GM12874 (cell line): ENCODE data around the gene ATE1.

Experiments used
- CTCF ChIP-seq: IDR thresholded peaks from 2 replicates; pipeline ENCODE4 v1.5.1; 2011; ENCODE audit warnings: low read depth, mild to moderate bottlenecking, control low read depth, low read length, moderate library complexity; ENCODE audit not compliant: insufficient read depth

ATE1 gene

DNA sequence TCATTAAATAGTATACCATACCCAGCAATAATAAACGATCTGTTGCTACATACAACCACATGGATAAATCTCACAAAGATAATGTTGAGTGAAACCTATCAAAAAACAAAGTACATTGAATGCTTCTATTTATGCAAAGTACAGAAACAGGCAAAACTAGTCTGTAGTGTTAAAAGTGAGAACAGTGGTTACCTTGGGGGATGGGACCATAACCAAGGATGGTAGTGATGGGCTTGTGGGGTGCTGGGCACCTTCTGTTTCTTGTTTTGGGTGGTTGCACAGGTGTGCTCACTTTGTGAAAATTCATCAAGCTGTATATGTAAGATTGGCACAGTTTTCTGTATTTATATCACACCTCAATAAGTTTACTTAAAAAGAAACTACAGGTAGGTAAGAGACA, 105.7 kb downstream of the ATE1 start:
- TF ChIP-seq CTCF: no peak

DNA sequence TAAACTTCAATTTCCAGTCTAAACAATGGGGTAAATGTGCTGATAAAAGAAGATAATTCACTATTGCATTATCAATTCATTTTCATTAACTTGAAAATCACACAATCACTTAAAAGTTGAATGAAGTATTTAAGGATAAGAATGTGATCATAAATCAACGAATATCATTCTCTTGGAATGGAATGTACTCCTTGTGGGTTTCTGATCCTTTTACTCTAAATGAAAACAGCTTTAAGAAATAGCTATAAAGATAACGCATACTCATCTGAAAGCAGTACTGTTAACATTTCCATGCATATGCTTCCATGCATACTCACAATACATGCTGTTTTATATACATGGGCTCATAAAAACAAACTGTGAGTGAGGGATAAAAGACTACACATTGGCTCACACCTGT, 108.8 kb downstream of the ATE1 start:
- TF ChIP-seq CTCF: no peak

DNA sequence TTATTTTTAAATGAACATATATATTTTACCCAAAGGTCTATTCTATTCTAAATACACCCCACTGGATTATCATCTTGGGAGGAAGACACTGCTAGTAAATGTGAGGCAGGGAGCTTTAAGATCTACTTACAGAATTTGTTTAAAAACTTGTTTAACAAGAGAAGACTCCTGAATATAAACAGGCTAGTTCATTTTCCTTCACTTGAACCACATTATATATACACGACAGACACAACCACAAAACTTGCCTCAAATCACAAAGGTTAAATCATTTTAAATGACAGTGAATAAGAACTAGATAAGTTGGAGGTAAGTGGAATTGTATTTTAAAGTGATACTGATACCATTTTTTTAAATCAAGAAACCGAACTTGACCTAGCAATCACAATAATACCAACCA, 109.2 kb downstream of the ATE1 start:
- no peak for TF ChIP-seq CTCF

- TF ChIP-seq CTCF: no peak
These were observed 111.6 kb downstream of the ATE1 start for GRCh38 chr10:121816197-121816596.

GRCh38 chr10:121813857-121814256, 114.0 kb downstream of the ATE1 start:
- no peak for TF ChIP-seq CTCF

DNA sequence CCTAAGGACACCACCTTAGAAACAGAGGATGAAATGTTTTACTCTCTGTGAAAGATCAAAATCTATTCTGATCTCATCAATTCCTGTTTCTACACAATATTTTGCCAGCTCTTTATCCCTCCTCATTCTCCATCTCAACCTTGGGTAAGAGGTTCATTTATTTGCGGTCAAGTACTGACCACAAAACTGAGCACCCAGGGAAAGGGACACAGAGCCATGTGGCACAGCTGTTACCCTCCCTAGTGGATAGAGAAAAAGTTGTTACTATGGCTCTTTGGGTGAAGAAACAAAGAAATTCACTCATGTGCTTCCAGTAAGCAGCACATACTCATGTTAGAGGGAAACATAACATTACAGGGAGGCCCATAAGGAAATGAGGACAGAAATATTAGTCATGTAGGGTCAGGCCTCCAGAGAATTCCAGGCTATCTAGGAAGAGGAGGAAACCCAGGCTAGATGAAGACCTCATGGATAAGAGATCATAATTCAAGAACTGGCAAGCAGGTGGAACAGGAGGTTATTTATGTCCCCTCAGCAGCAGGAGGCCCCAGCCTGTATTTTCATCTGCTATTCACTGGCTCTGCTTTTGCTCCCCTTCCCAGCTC, 114.5 kb downstream of the ATE1 start:
- no peak for TF ChIP-seq CTCF

- TF ChIP-seq CTCF: no peak
These were observed 115.8 kb downstream of the ATE1 start for GRCh38 chr10:121812031-121812430.
